Thyroid gland (tissue), 4 donors: ENCODE results near the gene SEMA5B.

Source experiments
- CTCF ChIP-seq, 6 experiments: fragments of 200-600 bp in 3 of 6; fragments of 450-650 bp in 3 of 6; sonication (generic) in 3 of 6; IDR thresholded peaks; one replicate each; pipeline ENCODE4 v1.5.1; 2016 to 2019; ENCODE audit warnings: antibody characterized with exemption in 6 of 6, mild to moderate bottlenecking in 2 of 6, inconsistent platforms in 1 of 6, moderate library complexity in 1 of 6
- POLR2A ChIP-seq, 2 donors: fragments of 450-650 bp; IDR thresholded peaks; one replicate each; pipeline ENCODE4 v1.6.1; 2017; ENCODE audit warnings: antibody characterized with exemption in 2 of 2, mild to moderate bottlenecking in 2 of 2, moderate library complexity in 1 of 2

GRCh38 chr3:123038751-123039150 is 11.2 kb upstream of the SEMA5B start:
- TF ChIP-seq CTCF (IDR thresholded peaks at IDR 0.05) (no peak), POLR2A (IDR thresholded peaks at IDR 0.05) (no peak)
